GM10266 (cell line): ENCODE data around the gene PNPLA6.
A peak's percentile ranks its signal among the peaks of the same experiment; 100 is the strongest.
"Not testable (repeated sequence)": the region's sequence is repeated elsewhere in the genome, so short reads cannot be mapped to it uniquely, and the experiment has no call there.

Source experiments
- DNase-seq: peaks from one replicate; pipeline ENCODE4 v3.0.0; 2012; ENCODE audit errors: extremely low spot score
- TF ChIP-seq, protein P1 (sequence below): IDR thresholded peaks from 2 replicates; pipeline ENCODE4 v1.5.1; 2012; ENCODE audit warnings: mild to moderate bottlenecking, low read depth; ENCODE audit not compliant: control insufficient read depth, insufficient read depth; ENCODE audit errors: missing control alignments

PNPLA6 gene

DNA sequence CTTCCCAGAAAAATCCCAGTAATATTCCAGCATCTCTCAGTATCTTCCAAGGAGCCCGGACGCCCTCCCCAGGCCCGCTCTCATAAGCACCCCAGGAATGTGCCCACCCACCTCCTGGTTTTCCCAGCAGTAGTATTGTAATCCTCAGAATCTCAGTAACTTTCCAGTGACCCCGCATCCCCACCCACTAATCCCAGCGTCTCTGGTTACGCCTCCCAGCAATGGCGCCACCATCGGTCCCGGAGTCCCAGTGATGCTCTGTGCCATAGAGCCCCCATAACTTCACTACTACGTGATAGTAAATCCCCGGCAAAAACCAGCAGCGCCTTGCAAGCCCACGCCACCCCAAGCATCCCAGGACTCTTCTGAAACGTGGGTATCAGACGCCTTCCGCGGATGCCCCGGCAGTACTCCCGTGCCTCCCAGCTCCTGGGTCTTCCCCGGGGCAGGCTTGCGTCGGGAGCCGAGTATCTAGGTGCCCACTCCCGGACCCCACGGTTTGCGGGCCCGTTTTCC lies 928 bp upstream of the PNPLA6 start:
- peak; percentile 75 for DNase-seq
- TF ChIP-seq, protein P1, sequence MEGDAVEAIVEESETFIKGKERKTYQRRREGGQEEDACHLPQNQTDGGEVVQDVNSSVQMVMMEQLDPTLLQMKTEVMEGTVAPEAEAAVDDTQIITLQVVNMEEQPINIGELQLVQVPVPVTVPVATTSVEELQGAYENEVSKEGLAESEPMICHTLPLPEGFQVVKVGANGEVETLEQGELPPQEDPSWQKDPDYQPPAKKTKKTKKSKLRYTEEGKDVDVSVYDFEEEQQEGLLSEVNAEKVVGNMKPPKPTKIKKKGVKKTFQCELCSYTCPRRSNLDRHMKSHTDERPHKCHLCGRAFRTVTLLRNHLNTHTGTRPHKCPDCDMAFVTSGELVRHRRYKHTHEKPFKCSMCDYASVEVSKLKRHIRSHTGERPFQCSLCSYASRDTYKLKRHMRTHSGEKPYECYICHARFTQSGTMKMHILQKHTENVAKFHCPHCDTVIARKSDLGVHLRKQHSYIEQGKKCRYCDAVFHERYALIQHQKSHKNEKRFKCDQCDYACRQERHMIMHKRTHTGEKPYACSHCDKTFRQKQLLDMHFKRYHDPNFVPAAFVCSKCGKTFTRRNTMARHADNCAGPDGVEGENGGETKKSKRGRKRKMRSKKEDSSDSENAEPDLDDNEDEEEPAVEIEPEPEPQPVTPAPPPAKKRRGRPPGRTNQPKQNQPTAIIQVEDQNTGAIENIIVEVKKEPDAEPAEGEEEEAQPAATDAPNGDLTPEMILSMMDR: peak; percentile 21

DNA sequence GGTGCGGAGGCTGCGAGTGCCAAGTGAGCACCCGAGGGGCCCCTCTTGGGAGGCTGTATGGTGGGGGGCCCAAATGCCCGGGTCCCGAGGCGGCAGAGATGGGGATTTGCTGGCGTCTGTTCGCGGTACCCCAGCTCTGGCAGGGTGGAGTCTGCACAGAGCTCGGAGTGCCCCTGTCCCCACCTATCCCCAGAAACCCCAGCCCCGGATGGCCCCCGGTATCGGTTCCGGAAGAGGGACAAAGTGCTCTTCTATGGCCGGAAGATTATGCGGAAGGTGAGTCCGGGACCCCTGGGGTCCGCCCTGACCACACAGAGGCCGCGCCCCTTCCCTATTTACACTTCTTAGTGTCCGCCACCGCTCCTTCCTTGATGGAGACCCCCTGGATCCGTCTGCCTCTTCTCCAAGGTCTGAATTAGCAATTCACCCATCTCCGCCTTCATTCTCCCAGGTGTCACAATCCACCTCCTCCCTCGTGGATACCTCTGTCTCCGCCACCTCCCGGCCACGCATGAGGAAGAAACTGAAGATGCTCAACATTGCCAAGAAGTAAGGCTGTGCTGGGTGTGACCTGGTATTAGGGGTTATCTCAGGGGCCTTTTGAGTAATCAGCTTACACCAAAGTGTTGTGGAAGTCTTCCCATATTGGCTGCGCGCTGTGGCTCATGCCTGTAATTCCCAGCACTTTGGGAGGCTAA lies 630 bp downstream of the PNPLA6 start:
- peak; percentile 68 for DNase-seq
- TF ChIP-seq, protein P1: no peak

DNA sequence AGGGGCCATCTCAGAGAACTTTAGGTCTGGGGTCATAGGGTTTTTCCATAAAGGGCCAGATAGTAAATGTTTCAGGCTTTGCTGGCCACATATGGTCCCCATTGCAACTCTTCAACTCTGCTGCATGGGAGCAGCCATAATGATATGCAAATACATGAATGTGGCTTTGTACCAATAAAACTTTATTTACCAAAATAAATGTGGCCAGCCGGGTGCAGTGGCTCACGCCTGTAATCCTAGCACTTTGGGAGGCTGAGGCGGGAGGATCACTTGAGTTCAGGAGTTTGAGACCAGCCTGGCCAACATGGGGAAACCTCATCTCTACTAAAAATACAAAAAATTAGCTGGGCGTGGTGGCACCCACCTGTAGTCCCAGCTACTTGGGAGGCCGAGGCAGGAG lies 3.5 kb downstream of the PNPLA6 start:
- DNase-seq: not testable (repeated sequence)

DNA sequence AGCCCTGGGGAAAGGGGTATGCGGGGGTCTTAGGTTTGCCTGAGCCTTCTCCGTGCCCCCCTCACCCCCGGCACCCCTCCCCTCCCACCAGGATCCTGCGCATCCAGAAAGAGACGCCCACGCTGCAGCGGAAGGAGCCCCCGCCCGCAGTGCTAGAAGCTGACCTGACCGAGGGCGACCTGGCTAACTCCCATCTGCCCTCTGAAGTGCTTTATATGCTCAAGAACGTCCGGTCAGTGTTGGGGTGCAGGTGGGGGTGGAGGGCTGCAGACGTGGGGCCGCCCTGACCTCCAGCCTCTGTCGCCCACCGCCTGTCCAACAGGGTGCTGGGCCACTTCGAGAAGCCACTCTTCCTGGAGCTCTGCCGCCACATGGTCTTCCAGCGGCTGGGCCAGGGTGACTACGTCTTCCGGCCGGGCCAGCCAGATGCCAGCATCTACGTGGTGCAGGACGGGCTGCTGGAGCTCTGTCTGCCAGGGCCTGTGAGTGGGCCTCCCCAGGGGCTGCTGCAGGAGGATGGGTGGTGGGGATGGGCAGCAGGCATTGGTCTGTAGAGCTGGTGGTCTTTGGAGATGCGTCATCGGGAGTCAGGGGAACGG lies 4.4 kb downstream of the PNPLA6 start:
- DNase-seq: no peak
- TF ChIP-seq, protein P1: no peak

DNA sequence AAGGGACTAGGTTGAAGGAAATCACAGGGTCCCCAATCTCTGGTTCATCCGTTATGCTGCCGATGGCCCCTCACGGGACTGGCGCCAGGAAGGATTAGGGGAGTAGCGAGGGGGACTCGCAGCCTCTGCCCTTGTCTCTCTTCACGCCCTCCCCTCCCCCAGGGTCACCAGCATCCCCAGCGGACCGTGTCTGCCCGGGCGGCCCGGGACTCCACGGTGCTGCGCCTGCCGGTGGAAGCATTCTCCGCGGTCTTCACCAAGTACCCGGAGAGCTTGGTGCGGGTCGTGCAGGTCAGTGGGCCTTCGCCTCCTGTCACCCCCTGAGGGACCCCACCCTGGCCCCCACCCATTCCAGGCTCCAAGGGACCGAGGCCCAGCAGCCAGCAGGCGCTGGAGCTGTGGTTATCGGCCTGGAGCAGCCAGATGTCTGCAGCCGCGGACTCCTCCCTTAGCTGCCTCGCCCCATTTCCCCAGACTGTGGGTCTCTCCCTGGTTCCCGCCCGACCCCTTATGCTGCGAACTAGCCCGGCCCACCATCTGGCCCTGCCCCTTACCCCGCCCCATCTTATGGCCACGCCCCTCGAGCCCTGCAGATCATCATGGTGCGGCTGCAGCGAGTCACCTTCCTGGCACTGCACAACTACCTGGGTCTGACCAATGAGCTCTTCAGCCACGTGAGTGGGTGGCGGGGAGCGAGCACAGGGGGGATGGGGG lies 5.4 kb downstream of the PNPLA6 start:
- no peak for DNase-seq

DNA sequence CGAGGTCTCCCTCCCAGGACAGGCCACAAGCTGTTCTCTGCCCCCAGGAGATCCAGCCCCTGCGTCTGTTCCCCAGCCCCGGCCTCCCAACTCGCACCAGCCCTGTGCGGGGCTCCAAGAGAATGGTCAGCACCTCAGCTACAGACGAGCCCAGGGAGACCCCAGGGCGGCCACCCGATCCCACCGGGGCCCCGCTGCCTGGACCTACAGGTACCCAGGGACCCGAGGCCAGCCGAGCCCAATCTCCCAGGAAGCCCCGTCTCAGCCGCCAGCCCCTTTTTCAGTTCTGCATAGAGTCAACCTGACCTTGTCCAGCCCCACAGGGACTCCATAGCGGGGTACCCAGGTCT lies 5.9 kb downstream of the PNPLA6 start:
- no peak for DNase-seq
- TF ChIP-seq, protein P1: no peak

More for the DNA sequence above, 5.4 kb downstream of the PNPLA6 start:
- TF ChIP-seq, protein P1: no peak

DNA sequence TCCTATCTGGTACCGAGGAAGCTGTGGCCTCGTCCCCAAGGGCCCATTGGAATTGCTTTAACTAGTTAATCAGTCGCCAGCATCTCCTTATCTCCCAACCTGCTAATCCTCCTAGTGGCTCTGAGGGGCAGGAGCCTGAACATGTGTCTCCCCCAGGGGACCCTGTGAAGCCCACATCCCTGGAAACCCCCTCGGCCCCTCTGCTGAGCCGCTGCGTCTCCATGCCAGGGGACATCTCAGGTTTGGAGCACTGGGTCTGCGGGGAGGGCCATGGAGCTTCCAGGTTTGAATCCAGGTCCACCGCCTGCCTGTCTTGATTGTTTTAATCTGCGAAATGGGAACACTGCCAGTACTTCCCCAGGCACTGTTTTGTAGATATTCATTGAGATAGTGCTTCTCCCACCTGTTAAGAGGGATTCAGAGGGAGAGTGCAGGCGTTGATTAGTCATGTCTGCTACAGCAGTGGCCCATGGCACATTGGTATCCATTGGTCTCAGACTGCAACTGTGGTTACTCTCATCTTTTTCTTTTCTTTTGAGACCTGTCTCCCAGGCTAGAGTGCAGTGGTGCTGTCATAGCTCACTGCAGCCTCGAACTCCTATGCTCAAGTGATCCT lies 6.4 kb downstream of the PNPLA6 start:
- DNase-seq: no peak
- TF ChIP-seq, protein P1: no peak
